ENCODE measurements around the gene TRMT1. TPM values are rescaled to one million over a fixed set of nuclear protein-coding genes. Genes with fewer than 3 reads are reported as not detected.

TRMT1 gene
- total and polyA plus RNA-seq, 2 of the 8 experiments (the other 6 are each of a cell fraction or from before 2014, with no cell fraction given), result 77.4 to 99.3 TPM

DNA sequence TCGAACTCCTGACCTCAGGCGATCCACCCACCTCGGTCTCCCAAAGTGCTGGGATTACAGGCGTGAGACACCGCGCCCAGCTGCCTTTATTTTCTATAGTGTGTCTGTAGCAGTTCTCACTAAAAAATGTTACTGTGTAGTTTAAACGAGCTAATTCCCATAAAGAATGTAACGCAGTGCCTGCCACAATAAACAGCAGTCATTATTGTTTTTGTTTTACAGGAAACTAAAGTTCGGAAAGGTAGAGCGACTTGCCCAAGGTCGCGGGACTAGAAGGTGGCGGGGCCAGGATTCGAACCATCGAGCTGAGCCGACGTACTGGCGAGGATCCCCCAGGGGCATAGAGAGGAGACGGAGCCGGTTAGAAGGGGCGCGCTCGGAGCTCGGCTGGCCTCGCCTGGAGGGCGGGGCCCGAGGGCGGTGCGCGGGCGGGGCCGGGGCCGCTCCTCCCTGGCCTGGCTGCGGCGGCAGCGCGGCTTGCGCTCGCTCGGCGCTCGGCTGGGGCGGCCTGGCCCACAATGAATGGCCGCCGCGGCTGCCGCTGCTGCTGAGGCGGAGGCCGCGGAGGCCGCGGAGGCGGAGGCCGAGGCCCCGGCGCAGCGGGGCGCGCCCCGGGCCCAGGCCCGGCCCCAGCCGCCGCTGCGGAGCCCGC, 1.4 kb upstream of the TRMT1 start, which contains the start of gene NACC1 (continued):
- TF ChIP-seq CTBP2 (IDR thresholded peaks at IDR 0.05; ENCODE audit: borderline replicate concordance, insufficient read depth, insufficient read length, low read length) (no peak), SRF (IDR thresholded peaks at IDR 0.05; ENCODE audit: low read depth, low read length) (peak; percentile 90), EP300 (IDR thresholded peaks at IDR 0.05; ENCODE audit: borderline replicate concordance in 1 of 2, low read depth in 2 of 2, low read length in 2 of 2) (peak in 1 of 2 experiments; percentile 13; a peak in 1 of 3 replicates), TCF12 (IDR thresholded peaks at IDR 0.05; ENCODE audit: low read depth, low read length) (no peak), RBBP5 (IDR thresholded peaks at IDR 0.05; ENCODE audit: borderline replicate concordance, low read depth, low read length) (0 out of 2 replicates have a peak, but pooled peaks have one; percentile 33), SP1 (IDR thresholded peaks at IDR 0.05; ENCODE audit: low read depth, low read length) (peak; percentile 79; the same call in 1 of the 2 replicates), TAF1 (IDR thresholded peaks at IDR 0.05; ENCODE audit: low read depth, low read length) (peak; percentile 92), RFX5 (IDR thresholded peaks at IDR 0.05; ENCODE audit: borderline replicate concordance, low read depth, low read length) (no peak), POLR2AphosphoS5 (IDR thresholded peaks at IDR 0.05; ENCODE audit: low read depth, low read length) (peak; percentile 53; the same call in 1 of the 2 replicates), KDM1A (IDR thresholded peaks at IDR 0.05; ENCODE audit: borderline replicate concordance, low read length) (peak; percentile 69; the same call in 1 of the 2 replicates), CBX8 (IDR thresholded peaks at IDR 0.05; ENCODE audit: borderline replicate concordance, low read depth, low read length) (no peak), SIN3A (conservative IDR thresholded peaks at IDR 0.05 in 1 of 2, IDR thresholded peaks at IDR 0.05 in 1 of 2; ENCODE audit: low read depth in 1 of 2, low read length in 2 of 2) (peak in 1 of 2 experiments; percentile 50; a peak in 1 of 4 replicates)
- TF ChIP-seq, protein P1, sequence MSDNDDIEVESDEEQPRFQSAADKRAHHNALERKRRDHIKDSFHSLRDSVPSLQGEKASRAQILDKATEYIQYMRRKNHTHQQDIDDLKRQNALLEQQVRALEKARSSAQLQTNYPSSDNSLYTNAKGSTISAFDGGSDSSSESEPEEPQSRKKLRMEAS (IDR thresholded peaks at IDR 0.05), result no peak; the same call in 1 of the 2 replicates

Data from H1 (cell line).